GM19324 (cell line): ENCODE data around the gene GAS1.
A peak's percentile ranks its signal among the peaks of the same experiment; 100 is the strongest.

Source experiments
- ATAC-seq: cut with Tn5 transposase; IDR thresholded peaks from one replicate; pipeline ENCODE4 v1.9.1; 2021; ENCODE audit warnings: mild to moderate bottlenecking, moderate library complexity; ENCODE audit not compliant: unreplicated experiment, low FRiP score

GAS1 gene

GRCh38 chr9:86965636-86966395 lies 18.5 kb upstream of the GAS1 start:
- no peak for ATAC-seq

- ATAC-seq: no peak
Measured at GRCh38 chr9:86962692-86963091, 15.4 kb upstream of the GAS1 start.

DNA sequence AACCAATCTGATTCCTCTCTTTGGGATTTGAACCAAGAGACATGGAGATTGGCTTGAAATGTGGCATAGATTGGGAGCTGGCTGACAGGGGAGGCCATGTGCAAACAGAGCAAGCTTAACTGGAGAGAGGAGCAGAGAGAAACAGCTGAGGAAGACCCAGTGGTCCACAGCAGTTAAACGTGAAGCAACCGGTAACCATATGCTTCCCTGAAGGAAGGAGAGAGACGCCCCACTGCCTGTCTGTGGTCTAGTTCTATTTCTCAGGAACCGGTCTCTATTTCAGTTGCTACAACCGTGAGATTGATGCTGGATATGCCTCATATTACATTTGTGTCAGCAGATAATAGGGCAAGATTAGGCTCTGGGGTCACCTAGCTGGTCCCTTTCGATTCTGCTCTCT lies 13.6 kb upstream of the GAS1 start:
- ATAC-seq: no peak

DNA sequence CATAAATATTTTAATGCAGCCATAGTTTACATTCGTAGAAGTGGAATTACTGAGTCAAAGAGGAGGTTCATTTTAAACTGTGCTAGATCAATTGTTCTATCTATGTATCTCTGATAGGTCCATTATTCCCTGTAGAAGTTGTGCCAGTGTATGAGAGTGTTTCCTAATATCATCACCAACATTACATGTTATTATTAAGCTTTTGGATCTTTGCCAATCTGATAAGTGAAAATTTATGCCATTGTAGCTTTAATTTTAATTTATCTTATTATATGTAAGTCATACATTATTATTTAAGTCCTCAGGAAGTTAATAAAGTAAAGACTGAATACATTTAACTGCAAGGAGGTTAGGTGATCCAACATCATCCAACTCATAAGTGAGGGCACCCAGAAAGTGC lies 10.9 kb upstream of the GAS1 start:
- ATAC-seq: no peak

DNA sequence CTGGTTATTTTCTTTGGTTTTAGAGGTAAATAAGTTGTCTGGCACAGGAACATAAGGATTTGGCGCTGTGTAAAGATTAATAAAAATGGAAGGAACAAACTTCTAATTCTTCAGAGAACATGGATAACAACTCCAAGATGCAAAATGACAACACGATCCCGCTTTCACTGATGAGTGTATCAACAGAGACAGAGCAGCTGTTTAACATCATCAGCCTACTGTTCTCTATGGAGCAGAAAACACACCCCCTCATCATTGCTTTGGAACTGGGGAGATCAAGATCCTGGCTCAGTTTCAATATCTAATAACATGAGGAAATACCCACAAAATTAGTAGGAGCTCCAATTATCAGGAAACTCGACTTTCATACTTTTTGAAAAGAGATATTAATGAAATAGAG lies 8.3 kb upstream of the GAS1 start:
- no peak for ATAC-seq

DNA sequence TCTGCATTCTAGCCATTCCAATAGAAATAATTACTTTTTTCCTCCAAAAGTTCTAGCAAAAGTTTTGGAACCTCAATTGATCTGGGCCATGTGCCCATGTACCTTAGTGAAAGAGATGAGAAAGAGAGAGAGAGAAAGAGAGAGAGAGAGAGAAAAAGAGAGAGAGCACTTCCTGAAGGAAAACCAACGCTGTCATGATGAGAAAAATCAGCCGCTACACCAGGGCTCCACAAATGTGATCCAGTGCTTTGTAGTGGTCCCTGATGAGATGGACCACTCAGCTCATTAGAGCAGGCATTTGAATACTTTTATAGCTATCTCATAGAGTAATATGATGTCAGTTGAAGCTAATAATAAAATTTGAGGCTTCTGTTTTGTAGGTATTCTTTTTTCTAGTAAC lies 7.7 kb upstream of the GAS1 start:
- ATAC-seq: no peak

DNA sequence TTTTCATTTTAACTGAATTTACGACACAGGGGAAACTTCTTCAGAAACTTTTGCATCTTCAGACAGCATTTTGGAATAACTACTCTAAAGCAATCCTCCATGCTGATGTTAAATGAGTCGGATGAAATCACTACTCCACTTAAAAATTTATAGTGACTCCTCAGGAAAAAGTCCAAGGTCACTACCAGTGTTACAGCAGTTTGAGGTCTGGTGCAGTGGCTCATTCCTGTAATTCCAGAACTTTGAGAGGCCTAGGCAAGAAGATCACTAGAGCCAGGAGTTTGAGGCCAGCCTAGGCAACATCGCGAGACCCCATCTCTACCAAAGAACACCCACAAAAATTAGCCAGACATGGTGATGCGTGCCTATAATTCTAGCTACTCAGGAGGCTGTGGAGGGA lies 5.9 kb upstream of the GAS1 start:
- ATAC-seq: no peak

DNA sequence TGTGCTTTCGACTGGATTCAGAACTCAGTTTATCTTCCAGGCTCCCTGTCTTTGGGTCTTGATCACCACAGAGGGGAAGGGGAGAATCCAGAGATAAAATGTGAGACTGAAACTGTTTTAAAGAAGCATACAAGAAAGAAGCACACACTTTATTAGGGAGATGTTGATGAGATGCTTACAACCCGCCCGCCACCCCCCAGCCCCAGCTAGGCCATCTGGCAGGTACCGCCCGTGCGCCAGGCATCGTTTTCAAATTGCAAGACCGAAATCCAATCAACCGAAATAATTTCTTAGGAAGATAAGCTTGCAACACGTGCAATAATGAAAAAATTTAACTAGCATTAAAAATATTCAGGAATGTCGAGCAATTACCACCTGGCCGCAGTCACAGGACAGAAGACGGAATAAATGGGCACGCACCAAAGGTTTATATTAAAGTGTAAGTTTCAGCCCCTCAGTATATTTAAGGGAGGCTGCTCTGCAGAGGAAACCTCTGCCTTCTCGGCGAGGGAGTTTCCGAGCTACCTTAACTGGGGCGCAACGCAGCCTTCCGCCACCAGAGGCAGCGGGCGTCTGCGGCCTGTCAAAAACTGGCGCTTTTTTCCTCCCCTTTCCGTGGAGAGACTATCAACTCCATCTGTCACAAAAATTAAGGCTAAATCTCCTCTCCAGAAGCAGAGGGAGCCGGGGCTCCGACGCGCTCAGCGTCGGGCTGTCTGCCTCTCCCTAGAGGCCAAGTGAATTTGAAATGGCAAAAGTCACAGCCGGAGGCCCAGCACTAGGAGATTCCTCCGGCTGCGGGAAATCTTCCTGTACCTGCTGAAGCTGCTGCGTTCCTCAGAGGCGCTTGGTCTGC lies 996 bp upstream of the GAS1 start:
- ATAC-seq: peak; percentile 62

DNA sequence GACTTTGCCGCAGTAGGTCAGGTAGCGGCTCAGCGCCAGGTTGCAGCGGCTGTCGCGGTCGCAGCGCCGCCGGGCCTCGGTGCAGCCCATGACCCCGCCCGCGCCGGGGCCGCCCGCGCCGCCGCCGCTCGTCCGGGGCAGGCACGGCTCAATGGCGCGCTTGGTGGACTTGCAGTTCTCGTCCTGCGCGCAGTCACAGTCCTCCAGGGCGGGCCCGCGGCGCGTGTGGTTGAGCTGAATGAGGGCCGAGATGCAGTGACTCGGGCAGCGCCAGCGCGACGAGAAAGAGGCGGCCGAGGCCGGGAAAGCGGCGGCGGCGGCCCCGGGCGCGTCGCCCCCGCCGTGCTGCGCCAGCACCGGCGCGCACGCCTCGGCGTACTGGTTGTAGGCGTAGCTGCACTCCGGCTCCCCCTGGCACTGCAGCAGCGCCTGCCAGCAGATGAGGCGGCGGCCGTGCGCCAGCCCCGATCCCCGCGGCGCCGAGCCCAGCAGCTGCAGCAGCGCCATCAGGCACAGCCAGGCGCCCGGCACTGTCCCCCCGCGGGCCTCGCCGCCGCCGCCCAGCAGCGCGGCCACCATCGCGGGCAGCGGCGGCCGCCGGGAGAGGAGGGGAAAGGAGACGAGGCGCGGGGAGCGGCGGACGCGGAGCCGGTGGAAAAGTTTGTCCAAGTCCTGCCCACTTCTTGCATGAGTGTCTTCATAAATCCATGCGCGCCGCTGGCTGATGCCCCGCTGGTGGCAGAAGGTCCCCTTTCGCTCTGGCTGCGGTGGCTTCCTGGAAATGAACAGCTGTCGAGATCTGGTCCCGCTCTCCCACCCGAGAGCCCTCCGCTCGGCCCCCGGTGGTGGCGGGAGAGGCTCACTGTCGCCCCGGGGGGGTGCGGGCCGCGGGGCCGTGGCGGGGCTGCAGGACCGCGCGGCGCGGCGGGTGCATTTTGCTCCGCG lies 833 bp downstream of the GAS1 start:
- ATAC-seq: peak; percentile 66

GRCh38 chr9:86945728-86946200 lies 1.5 kb downstream of the GAS1 start:
- no peak for ATAC-seq

DNA sequence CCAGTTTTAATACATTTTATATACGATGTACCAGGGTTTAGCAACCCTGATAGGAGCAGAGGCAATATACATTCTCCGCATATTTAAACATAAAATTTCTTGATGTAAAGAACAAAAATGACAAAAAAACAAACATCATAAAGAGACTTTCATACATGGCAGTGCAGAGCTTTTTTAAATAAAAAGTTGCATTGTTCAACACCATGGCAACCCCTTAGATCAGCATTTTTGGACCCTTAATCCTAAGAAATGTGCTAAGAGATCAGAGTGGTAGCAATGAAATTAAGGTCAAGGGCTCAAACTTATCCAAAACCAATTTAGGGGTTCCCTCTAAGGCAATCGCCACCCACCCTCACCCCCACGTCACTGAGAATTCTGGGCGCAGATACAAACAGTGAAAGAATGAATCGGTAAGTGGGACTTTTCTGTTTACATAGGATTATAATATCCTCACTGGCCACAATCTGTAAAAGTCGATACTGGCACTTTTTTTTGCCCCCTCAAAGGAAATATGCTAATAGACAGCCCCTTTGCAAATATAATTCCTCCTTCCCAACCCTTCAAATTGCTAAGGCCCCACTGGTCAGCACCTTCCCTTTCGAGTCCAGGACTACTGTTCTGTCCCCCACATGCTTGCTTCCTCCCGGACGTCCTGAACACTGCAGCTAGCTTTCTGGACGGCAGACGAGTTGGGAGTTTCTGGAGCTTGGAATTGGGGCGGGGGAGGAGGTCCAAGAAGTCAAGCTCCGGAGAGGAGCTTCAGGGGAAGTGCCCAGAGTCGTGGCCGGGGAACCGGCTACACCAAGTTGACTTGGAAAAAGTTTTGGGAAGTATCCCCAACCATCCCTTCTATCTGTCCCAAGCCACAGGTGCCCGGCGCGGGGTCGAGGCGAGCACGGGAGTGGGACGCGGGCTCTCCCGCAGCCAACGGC lies 2.2 kb downstream of the GAS1 start:
- no peak for ATAC-seq

GRCh38 chr9:86943201-86944113 lies 3.8 kb downstream of the GAS1 start:
- no peak for ATAC-seq

DNA sequence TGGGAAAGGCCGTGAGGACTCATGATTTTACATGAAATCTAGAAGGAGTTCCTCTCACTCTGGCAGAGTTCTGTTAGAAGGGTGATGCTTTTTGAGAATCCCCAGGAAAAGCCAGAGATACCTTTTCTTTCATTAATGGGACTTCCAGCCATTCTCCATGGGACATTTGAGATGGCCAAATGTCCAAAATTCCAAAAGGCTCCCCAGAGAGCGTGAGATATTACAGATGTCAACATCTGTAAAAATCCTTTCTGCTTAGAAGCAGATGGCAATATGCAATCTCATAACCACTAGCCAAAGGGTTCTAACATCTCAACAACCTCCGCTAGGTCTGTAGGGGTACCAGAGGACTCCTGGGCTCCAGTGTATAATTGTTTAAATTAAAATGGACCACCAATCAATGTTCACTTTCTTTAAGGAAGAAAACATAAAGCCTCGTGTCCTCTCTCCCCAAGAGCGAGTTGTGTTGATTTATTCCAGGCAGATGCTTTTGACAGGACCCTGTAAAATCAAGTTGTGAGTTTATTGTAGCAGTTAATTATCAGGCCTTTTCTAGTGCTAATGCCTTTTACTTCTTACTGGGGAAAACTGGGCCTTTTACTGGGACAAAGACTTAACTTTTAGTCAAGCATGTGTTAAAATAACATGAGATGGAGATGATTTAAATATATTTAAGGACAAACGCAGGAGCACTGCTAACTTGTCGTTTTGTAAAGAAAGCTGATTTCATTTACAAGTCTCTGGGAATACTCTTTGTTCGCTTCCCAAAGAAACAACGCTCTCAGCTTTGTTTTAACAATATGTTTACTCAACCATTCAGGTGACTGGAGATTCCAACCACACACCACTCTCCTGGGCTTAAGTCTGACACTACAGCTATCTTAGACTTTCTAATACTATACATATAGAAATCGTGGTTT lies 4.8 kb downstream of the GAS1 start:
- no peak for ATAC-seq

DNA sequence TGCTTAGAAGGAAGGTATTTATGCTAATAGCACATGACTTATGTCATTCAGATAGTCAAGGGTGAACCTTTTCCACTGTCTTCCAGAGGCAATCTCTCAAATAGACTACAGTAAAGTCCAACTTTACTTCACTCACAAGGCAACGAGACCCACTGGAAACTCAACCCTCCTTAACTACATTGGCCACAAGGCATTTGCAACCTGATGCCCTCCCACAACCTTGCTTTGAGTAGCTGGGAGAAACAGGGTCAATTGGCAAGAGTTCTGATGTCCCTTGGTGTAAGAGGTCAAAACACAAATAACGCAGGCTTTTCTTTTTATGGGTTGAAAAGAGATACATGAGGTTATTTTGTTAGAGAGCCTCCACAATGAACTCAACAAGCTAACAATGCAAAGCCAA lies 6.1 kb downstream of the GAS1 start:
- no peak for ATAC-seq

DNA sequence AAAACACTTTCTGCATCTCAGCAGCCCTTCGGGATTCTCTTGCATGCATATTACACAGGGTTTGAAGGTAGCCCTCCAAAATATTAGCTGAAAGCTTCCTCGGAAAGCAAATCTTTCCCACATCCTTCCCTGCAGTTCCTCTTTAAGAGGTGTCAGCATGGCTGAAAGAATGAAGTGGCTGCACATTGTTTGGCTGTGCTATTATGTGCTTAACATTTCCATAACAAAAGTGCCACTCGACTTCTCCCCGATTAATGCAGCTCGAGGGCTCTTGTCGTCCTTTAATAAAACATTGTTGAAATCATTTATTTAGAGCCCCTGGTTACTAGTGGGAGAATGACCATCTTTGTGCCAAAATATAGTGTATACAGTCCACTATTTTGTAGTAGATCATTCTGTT lies 6.5 kb downstream of the GAS1 start:
- no peak for ATAC-seq

- no peak for ATAC-seq
Measured at GRCh38 chr9:86939891-86940290, 7.4 kb downstream of the GAS1 start.

GRCh38 chr9:86939321-86939720 lies 8.0 kb downstream of the GAS1 start:
- ATAC-seq: no peak

DNA sequence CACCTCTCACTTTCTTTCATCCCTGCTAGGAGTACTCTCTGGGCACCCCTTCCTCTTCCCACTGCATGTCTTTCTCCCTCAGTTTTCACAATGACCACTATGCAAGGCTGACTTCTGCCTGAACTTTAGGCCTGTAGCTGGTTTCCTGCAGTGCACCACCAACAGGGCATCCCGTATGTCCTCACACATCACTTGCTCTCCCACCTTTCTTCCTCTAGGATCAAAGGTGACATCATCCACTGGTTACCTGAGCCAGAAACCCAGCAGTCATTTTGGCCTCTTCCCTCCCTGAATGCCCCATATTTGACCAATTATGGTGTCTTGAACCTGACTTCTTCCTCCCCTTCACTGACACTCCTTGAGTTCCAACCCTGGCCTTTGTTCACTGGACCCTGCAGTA lies 8.5 kb downstream of the GAS1 start:
- no peak for ATAC-seq
